ENCODE results near the gene DUSP15. TPM values are rescaled to one million over a fixed set of nuclear protein-coding genes. Genes with fewer than 3 reads are reported as not detected.

DUSP15 gene
- total RNA-seq, 4 donors from 2014 or later = 0.49 to 1.2 TPM; not detected in 2

GRCh38 chr20:31903627-31904386 is 33.5 kb upstream of the DUSP15 start:
- TF ChIP-seq, protein P1, sequence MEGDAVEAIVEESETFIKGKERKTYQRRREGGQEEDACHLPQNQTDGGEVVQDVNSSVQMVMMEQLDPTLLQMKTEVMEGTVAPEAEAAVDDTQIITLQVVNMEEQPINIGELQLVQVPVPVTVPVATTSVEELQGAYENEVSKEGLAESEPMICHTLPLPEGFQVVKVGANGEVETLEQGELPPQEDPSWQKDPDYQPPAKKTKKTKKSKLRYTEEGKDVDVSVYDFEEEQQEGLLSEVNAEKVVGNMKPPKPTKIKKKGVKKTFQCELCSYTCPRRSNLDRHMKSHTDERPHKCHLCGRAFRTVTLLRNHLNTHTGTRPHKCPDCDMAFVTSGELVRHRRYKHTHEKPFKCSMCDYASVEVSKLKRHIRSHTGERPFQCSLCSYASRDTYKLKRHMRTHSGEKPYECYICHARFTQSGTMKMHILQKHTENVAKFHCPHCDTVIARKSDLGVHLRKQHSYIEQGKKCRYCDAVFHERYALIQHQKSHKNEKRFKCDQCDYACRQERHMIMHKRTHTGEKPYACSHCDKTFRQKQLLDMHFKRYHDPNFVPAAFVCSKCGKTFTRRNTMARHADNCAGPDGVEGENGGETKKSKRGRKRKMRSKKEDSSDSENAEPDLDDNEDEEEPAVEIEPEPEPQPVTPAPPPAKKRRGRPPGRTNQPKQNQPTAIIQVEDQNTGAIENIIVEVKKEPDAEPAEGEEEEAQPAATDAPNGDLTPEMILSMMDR (IDR thresholded peaks at IDR 0.05; ENCODE audit: low read depth) = no peak

GRCh38 chr20:31901615-31902014 is 31.3 kb upstream of the DUSP15 start:
- TF ChIP-seq, protein P1 (IDR thresholded peaks at IDR 0.05; ENCODE audit: low read depth) = no peak

- TF ChIP-seq, protein P1 (IDR thresholded peaks at IDR 0.05; ENCODE audit: low read depth) = no peak
Measured at GRCh38 chr20:31897541-31897940, 27.2 kb upstream of the DUSP15 start.

- TF ChIP-seq, protein P1 (IDR thresholded peaks at IDR 0.05; ENCODE audit: low read depth) = no peak
Measured at GRCh38 chr20:31896049-31896448, 25.7 kb upstream of the DUSP15 start.

DNA sequence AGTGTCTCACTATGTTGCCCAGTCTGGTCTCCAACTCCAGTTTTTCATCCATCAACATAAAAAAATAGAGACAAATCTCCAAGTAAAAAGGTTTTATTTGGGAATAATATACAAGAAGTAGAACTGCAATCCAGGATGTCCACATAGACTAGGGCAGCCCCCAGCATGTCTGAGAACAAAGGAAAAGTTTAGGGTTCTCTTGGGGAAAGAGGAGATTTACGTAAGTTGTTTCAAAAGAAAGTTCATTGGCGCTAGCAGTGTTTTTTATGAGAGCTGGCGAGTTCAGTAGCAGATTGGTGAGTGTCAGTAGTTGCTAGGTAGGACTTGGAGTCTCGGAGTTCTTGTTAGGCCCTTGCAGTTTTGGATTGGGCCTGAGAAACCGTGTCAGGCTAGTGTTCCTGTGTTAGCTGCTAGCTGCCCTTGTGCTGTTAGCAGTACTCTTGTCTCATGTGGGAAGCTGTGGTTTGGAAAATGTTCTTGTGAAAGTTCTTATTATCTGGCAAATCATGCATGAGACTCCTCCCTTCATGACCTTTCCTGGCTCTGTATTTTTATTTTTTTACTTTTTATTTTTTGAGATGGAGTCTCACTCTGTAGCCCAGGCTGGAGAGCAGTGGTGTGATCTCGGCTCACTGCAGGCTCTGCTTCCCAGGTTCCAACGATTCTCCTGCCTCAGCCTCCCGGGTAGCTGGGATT is 24.8 kb upstream of the DUSP15 start:
- TF ChIP-seq, protein P1 (IDR thresholded peaks at IDR 0.05; ENCODE audit: low read depth) = no peak

GRCh38 chr20:31890646-31891045 is 20.3 kb upstream of the DUSP15 start:
- TF ChIP-seq, protein P1 (IDR thresholded peaks at IDR 0.05; ENCODE audit: low read depth) = no peak

DNA sequence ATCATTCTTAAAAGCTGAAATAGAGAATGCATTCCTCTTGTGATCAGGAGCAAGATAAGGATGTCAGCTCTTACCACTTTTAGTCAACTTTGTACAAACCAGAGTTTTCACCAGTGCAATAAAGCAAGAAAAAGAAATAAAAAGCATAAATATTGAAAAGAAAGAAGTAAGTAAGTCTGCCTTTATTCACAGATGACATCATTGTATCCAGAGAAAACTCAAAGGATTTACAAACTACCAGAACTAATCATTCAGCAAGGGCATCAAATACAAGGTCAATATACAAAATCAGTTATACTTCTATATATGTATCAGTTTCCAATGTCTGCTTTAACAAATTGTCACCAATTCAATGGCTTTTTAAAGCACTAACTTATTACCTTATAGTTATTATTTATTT is 13.5 kb upstream of the DUSP15 start:
- TF ChIP-seq, protein P1 (IDR thresholded peaks at IDR 0.05; ENCODE audit: low read depth) = no peak
